ENCODE results near the gene CSTPP1. TPM values are rescaled to one million over a fixed set of nuclear protein-coding genes. Genes with fewer than 3 reads are reported as not detected.

CSTPP1 gene
- polyA plus RNA-seq, 1 donor from 2014 or later, result 46.4 TPM

- Histone ChIP-seq H3K27me3 (ENCODE audit: insufficient read depth, low read depth, low read length) (no peaks in the 10 kb centered on the region), H3K27ac (ENCODE audit: low read length) (no peak overlapping the region), H3F3A (ENCODE audit: insufficient read depth, low read length, poor library complexity, severe bottlenecking) (no peaks in the 10 kb centered on the region), H3K9ac (ENCODE audit: low read length) (no peak overlapping the region), H4K20me1 (ENCODE audit: insufficient read depth) (no peaks in the 10 kb centered on the region), H3K4me3 (ENCODE audit: low read length) (no peak overlapping the region), H3K36me3 (ENCODE audit: insufficient read depth, low read length) (no peaks in the 10 kb centered on the region), H2AFZ (ENCODE audit: low read depth, low read length) (no peak overlapping the region), H3K9me2 (ENCODE audit: insufficient read depth, low read length) (no peaks in the 10 kb centered on the region), H3K4me2 (ENCODE audit: low read length) (no peak overlapping the region), H3K9me3 (ENCODE audit: low read length) (no peaks in the 10 kb centered on the region), H3K79me2 (replicated peaks; ENCODE audit: insufficient read depth, low read length) (no peaks in the 10 kb centered on the region)
- no peak for TF ChIP-seq TAF1 (IDR thresholded peaks at IDR 0.05; ENCODE audit: low read depth)
- no peak for TF ChIP-seq MXI1 (conservative IDR thresholded peaks at IDR 0.05; ENCODE audit: poor library complexity, severe bottlenecking)
- no peak for TF ChIP-seq POLR2AphosphoS5 (IDR thresholded peaks at IDR 0.05)
- no peak for TF ChIP-seq EP300 (conservative IDR thresholded peaks at IDR 0.05; ENCODE audit: poor library complexity, severe bottlenecking)
- TF ChIP-seq CTCF (IDR thresholded peaks at IDR 0.05; ENCODE audit: poor library complexity, severe bottlenecking), result no peak
- TF ChIP-seq REST (IDR thresholded peaks at IDR 0.05; ENCODE audit: borderline replicate concordance), result no peak
- TF ChIP-seq SMC3 (conservative IDR thresholded peaks at IDR 0.05; ENCODE audit: poor library complexity), result no peak
- no peak for TF ChIP-seq EZH2 (IDR thresholded peaks at IDR 0.05; ENCODE audit: borderline replicate concordance, insufficient read depth, low read length, poor library complexity, severe bottlenecking)
Measured at GRCh38 chr11:47130543-47130942, 194.0 kb downstream of the CSTPP1 start.

GRCh38 chr11:47131136-47131535, 194.6 kb downstream of the CSTPP1 start:
- Histone ChIP-seq H3K27me3 (ENCODE audit: insufficient read depth, low read depth, low read length) (no peaks in the 10 kb centered on the region), H3K9ac (ENCODE audit: low read length) (no peak overlapping the region), H4K20me1 (ENCODE audit: insufficient read depth) (no peaks in the 10 kb centered on the region), H3K9me3 (ENCODE audit: low read length) (no peaks in the 10 kb centered on the region), H2AFZ (ENCODE audit: low read depth, low read length) (no peak overlapping the region), H3K36me3 (ENCODE audit: insufficient read depth, low read length) (no peaks in the 10 kb centered on the region), H3K9me2 (ENCODE audit: insufficient read depth, low read length) (no peaks in the 10 kb centered on the region), H3K4me3 (ENCODE audit: low read length) (no peak overlapping the region), H3F3A (ENCODE audit: insufficient read depth, low read length, poor library complexity, severe bottlenecking) (no peaks in the 10 kb centered on the region), H3K79me2 (replicated peaks; ENCODE audit: insufficient read depth, low read length) (no peaks in the 10 kb centered on the region), H3K27ac (ENCODE audit: low read length) (no peak overlapping the region), H3K4me2 (ENCODE audit: low read length) (no peak overlapping the region)
- no peak for TF ChIP-seq EP300 (conservative IDR thresholded peaks at IDR 0.05; ENCODE audit: poor library complexity, severe bottlenecking)
- TF ChIP-seq EZH2 (IDR thresholded peaks at IDR 0.05; ENCODE audit: borderline replicate concordance, insufficient read depth, low read length, poor library complexity, severe bottlenecking), result no peak
- TF ChIP-seq SMC3 (conservative IDR thresholded peaks at IDR 0.05; ENCODE audit: poor library complexity), result no peak
- no peak for TF ChIP-seq REST (IDR thresholded peaks at IDR 0.05; ENCODE audit: borderline replicate concordance)
- no peak for TF ChIP-seq MXI1 (conservative IDR thresholded peaks at IDR 0.05; ENCODE audit: poor library complexity, severe bottlenecking)
- TF ChIP-seq CTCF (IDR thresholded peaks at IDR 0.05; ENCODE audit: poor library complexity, severe bottlenecking), result no peak
- TF ChIP-seq POLR2AphosphoS5 (IDR thresholded peaks at IDR 0.05), result no peak
